HCT116 (cell line): ENCODE results near the gene BMPER. TPM values are rescaled to one million over a fixed set of nuclear protein-coding genes. Genes with fewer than 3 reads are reported as not detected.

Source experiments
- ATAC-seq: fragments of 200-7000 bp; cut with Tn5 transposase; 2 replicates; pipeline ENCODE4 v1.9.1; 2020; ENCODE audit warnings: mild to moderate bottlenecking, moderate library complexity
- BruUV-seq: library from RNA; stranded (reverse); fragments of 400-500 nt; replicated peaks from 2 replicates; lab custom pipeline; 2021; lab: Mats Ljungman, UMichigan
- CTCF ChIA-PET: fragments of 300-600 bp; sonication (Branson Sonifier 250); formaldehyde crosslinking; loops from one replicate; lab custom pipeline; 2021; ENCODE audit warnings: antibody characterized with exemption; lab: Charles Lee
- POLR2A ChIA-PET: fragments of 300-600, 350-600 bp; sonication (Branson Sonifier 250); formaldehyde crosslinking; loops from one replicate; lab custom pipeline; 2021; ENCODE audit warnings: antibody characterized with exemption; lab: Charles Lee
- RAD21 ChIA-PET, 2 experiments: fragments of 300-600 bp; sonication (Branson Sonifier 250); formaldehyde crosslinking; loops; one replicate each; lab custom pipeline; 2023; ENCODE audit warnings: low total read pairs in 2 of 2; ENCODE audit not compliant: uncharacterized antibody in 2 of 2, unreplicated experiment in 2 of 2, low non-redundant PET in 1 of 2; lab: Charles Lee
- DNase-seq: peaks from one replicate; pipeline ENCODE4 v3.0.0-alpha.2; 2010; ENCODE audit warnings: low read depth, low spot score
- H2AFZ ChIP-seq: fragments of 200-600 bp; shearing (Covaris generic), sonication (generic); 2 replicates; pipeline ENCODE4 v1.6.1; 2017; ENCODE audit warnings: low read depth, mixed run types, mixed read lengths, antibody characterized with exemption, low read length; ENCODE audit not compliant: poor library complexity, severe bottlenecking
- H3K27ac ChIP-seq: 2 replicates; pipeline ENCODE4 v1.5.1; 2012; ENCODE audit warnings: low read depth, low read length
- H3K27me3 ChIP-seq: fragments of 200-600 bp; sonication (generic); 2 replicates; pipeline ENCODE4 v1.6.1; 2016; ENCODE audit warnings: mixed run types, low read length, mixed read lengths; ENCODE audit not compliant: insufficient read depth
- H3K36me3 ChIP-seq, 2 experiments: fragments of 200-500 bp in 1 of 2; fragments of 200-600 bp in 1 of 2; sonication (Bioruptor generic) in 1 of 2; sonication (generic) in 1 of 2; 2 replicates each; pipeline versions ENCODE4 v1.5.1 to v1.6.1; 2014 to 2016; ENCODE audit warnings: low read length in 2 of 2, inconsistent platforms in 1 of 2, mixed read lengths in 1 of 2, mixed run types in 1 of 2; ENCODE audit not compliant: insufficient read depth in 2 of 2, control insufficient read depth in 1 of 2
- H3K4me1 ChIP-seq, 2 experiments: fragments of 200-600 bp in 1 of 2; sonication (generic) in 1 of 2; 2 replicates each; pipeline versions ENCODE4 v1.5.1 to v1.6.1; 2012 to 2017; ENCODE audit warnings: low read length in 2 of 2, inconsistent platforms in 1 of 2, mild to moderate bottlenecking in 1 of 2, mixed read lengths in 1 of 2, mixed run types in 1 of 2, moderate library complexity in 1 of 2; ENCODE audit not compliant: insufficient read depth in 2 of 2, control insufficient read depth in 1 of 2
- H3K4me2 ChIP-seq: fragments of 200-600 bp; sonication (generic); 2 replicates; pipeline ENCODE4 v1.6.1; 2017; ENCODE audit warnings: mixed run types, low read length, mixed read lengths
- H3K4me3 ChIP-seq, 2 experiments: fragments of 200-600 bp in 1 of 2; sonication (generic) in 1 of 2; replicated peaks in 1 of 2; 2 replicates each; pipeline ENCODE4 v1.5.1; 2011 to 2016; ENCODE audit warnings: low read length in 2 of 2, control low read depth in 1 of 2, low read depth in 1 of 2, mild to moderate bottlenecking in 1 of 2, mixed read lengths in 1 of 2, mixed run types in 1 of 2
- H3K79me2 ChIP-seq: fragments of 200-600 bp; sonication (generic); 2 replicates; pipeline ENCODE4 v1.6.1; 2017; ENCODE audit warnings: mild to moderate bottlenecking, mixed run types, low read length, moderate library complexity, mixed read lengths; ENCODE audit not compliant: insufficient read depth
- H3K9ac ChIP-seq: fragments of 200-600 bp; sonication (generic); 2 replicates; pipeline ENCODE4 v1.6.1; 2016; ENCODE audit warnings: low read length, mixed read lengths
- H3K9me2 ChIP-seq: fragments of 200-600 bp; sonication (generic), shearing (Covaris generic); 2 replicates; pipeline ENCODE4 v1.6.1; 2017; ENCODE audit warnings: mixed run types, mild to moderate bottlenecking, moderate library complexity; ENCODE audit not compliant: insufficient read depth
- H3K9me3 ChIP-seq, 2 experiments: fragments of 200-500 bp in 1 of 2; fragments of 200-600 bp in 1 of 2; sonication (Bioruptor generic) in 1 of 2; sonication (generic) in 1 of 2; 2 replicates each; pipeline ENCODE4 v1.6.1; 2014 to 2017; ENCODE audit warnings: low read length in 2 of 2, mixed read lengths in 2 of 2, inconsistent platforms in 1 of 2, low read depth in 1 of 2, mild to moderate bottlenecking in 1 of 2, mixed run types in 1 of 2, moderate library complexity in 1 of 2; ENCODE audit not compliant: control insufficient read depth in 1 of 2, insufficient read depth in 1 of 2
- H4K20me1 ChIP-seq: fragments of 200-600 bp; sonication (generic), shearing (Covaris generic); 2 replicates; pipeline ENCODE4 v1.6.1; 2017; ENCODE audit warnings: mixed run types, mild to moderate bottlenecking, moderate library complexity; ENCODE audit not compliant: insufficient read depth
- CBX3 ChIP-seq: IDR thresholded peaks from 2 replicates; pipeline ENCODE4 v1.6.1; 2012; ENCODE audit warnings: low read depth
- CEBPB ChIP-seq: IDR thresholded peaks from 2 replicates; pipeline ENCODE4 v1.6.1; 2012; ENCODE audit warnings: low read depth
- EGR1 ChIP-seq: IDR thresholded peaks from 2 replicates; pipeline ENCODE4 v1.6.1; 2012; ENCODE audit warnings: low read depth
- ELF1 ChIP-seq: IDR thresholded peaks from 2 replicates; pipeline ENCODE4 v1.6.1; 2012; ENCODE audit warnings: low read depth, borderline replicate concordance
- EZH2phosphoT487 ChIP-seq: fragments of 200-600 bp; IDR thresholded peaks from 2 replicates; pipeline ENCODE4 v1.6.1; 2018; ENCODE audit warnings: antibody characterized with exemption, borderline replicate concordance
- FOSL1 ChIP-seq: IDR thresholded peaks from 2 replicates; pipeline ENCODE4 v1.6.1; 2012; ENCODE audit warnings: low read depth
- JUND ChIP-seq: IDR thresholded peaks from 2 replicates; pipeline ENCODE4 v1.6.1; 2012
- SIN3A ChIP-seq: IDR thresholded peaks from 2 replicates; pipeline ENCODE4 v1.6.1; 2012; ENCODE audit warnings: low read depth
- SP1 ChIP-seq: IDR thresholded peaks from 2 replicates; pipeline ENCODE4 v1.6.1; 2012; ENCODE audit warnings: low read depth
- TCF7L2 ChIP-seq: IDR thresholded peaks from 2 replicates; pipeline ENCODE4 v1.7.0; 2011; ENCODE audit warnings: borderline replicate concordance, inconsistent platforms; ENCODE audit not compliant: insufficient read depth, insufficient read length; ENCODE audit errors: extremely low read depth
- YY1 ChIP-seq: IDR thresholded peaks from 2 replicates; pipeline ENCODE4 v1.6.1; 2011; ENCODE audit warnings: low read length, low read depth, moderate library complexity, mild to moderate bottlenecking; ENCODE audit not compliant: insufficient replicate concordance; ENCODE audit errors: extremely low read depth
- ZNF274 ChIP-seq: fragments of 200-500 bp; sonication (Bioruptor generic); IDR thresholded peaks from 2 replicates; pipeline ENCODE4 v1.6.1; 2014; ENCODE audit warnings: mild to moderate bottlenecking, low read depth, low read length, inconsistent platforms
- intact Hi-C: fragments of 100-400 bp; cut with micrococcal nuclease; formaldehyde crosslinking; loops from 2 replicates; pipeline ENCODE4 v1.10.0; 2022
- total RNA-seq: library from RNA; stranded (reverse); gene quantifications from one replicate; pipeline ENCODE4 v1.2.1, GENCODE V29; 2021; ENCODE audit not compliant: unreplicated experiment
- TF ChIP-seq, protein P1 (sequence below): IDR thresholded peaks from 2 replicates; pipeline ENCODE4 v1.6.1; 2012
- TF ChIP-seq, protein P2 (sequence below): IDR thresholded peaks from 2 replicates; pipeline ENCODE4 v1.6.1; 2012; ENCODE audit warnings: low read depth
- TF ChIP-seq, protein P3 (sequence below): IDR thresholded peaks from 2 replicates; pipeline ENCODE4 v1.6.1; 2012

Gene BMPER
- total RNA-seq, 1 experiment from 2014 or later, result not detected

- DNase-seq (no peak), ATAC-seq (no peak)
- Histone ChIP-seq H3K9me2 (no peaks in the 10 kb centered on the region), H3K9ac (no peak overlapping the region), H3K9me3 (no peaks in the 10 kb centered on the region), H3K4me2 (no peak overlapping the region), H3K27me3 (peaks cover 10% of the 10 kb centered on the region; the same call in 1 of the 2 replicates), H2AFZ (no peak overlapping the region), H3K4me1 (peaks cover 0 to 7% of the 10 kb centered on the region in 2 experiments; a peak in 1 of 4 replicates), H3K4me3 (no peak overlapping the region), H3K27ac (no peak overlapping the region), H4K20me1 (no peaks in the 10 kb centered on the region), H3K79me2 (no peaks in the 10 kb centered on the region), H3K36me3 (no peaks in the 10 kb centered on the region)
- RAD21 ChIA-PET, result no interaction called here
- intact Hi-C loops, result no loop called here
- POLR2A ChIA-PET, result no interaction called here
- CTCF ChIA-PET, result interaction anchor here (1.1 kb wide), 1 partner anchor 9 kb away, joined by 3 read pairs; no protein-coding TSS in a partner anchor
- TF ChIP-seq CEBPB (no peak), JUND (no peak), YY1 (no peak)
- no TSS peak for BruUV-seq
These were observed 4.8 kb upstream of the BMPER start for GRCh38 chr7:33900501-33900900.

GRCh38 chr7:33901199-33901598 is 4.1 kb upstream of the BMPER start:
- no peak for DNase-seq

More at GRCh38 chr7:33901199-33901598, 4.1 kb upstream of the BMPER start:
- CTCF ChIA-PET, result no interaction called here
- no TSS peak for BruUV-seq
- no peak overlapping the region for H3K4me3 ChIP-seq
- TF ChIP-seq SP1 (no peak), CEBPB (no peak), ZNF274 (no peak), ELF1 (no peak), CBX3 (no peak), FOSL1 (no peak), EGR1 (no peak), SIN3A (no peak), EZH2phosphoT487 (no peak), YY1 (no peak), TCF7L2 (no peak)
- TF ChIP-seq, protein P1, sequence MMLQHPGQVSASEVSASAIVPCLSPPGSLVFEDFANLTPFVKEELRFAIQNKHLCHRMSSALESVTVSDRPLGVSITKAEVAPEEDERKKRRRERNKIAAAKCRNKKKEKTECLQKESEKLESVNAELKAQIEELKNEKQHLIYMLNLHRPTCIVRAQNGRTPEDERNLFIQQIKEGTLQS, result no peak
- TF ChIP-seq, protein P2, sequence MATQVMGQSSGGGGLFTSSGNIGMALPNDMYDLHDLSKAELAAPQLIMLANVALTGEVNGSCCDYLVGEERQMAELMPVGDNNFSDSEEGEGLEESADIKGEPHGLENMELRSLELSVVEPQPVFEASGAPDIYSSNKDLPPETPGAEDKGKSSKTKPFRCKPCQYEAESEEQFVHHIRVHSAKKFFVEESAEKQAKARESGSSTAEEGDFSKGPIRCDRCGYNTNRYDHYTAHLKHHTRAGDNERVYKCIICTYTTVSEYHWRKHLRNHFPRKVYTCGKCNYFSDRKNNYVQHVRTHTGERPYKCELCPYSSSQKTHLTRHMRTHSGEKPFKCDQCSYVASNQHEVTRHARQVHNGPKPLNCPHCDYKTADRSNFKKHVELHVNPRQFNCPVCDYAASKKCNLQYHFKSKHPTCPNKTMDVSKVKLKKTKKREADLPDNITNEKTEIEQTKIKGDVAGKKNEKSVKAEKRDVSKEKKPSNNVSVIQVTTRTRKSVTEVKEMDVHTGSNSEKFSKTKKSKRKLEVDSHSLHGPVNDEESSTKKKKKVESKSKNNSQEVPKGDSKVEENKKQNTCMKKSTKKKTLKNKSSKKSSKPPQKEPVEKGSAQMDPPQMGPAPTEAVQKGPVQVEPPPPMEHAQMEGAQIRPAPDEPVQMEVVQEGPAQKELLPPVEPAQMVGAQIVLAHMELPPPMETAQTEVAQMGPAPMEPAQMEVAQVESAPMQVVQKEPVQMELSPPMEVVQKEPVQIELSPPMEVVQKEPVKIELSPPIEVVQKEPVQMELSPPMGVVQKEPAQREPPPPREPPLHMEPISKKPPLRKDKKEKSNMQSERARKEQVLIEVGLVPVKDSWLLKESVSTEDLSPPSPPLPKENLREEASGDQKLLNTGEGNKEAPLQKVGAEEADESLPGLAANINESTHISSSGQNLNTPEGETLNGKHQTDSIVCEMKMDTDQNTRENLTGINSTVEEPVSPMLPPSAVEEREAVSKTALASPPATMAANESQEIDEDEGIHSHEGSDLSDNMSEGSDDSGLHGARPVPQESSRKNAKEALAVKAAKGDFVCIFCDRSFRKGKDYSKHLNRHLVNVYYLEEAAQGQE, result no peak
- TF ChIP-seq, protein P3, sequence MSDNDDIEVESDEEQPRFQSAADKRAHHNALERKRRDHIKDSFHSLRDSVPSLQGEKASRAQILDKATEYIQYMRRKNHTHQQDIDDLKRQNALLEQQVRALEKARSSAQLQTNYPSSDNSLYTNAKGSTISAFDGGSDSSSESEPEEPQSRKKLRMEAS, result no peak
- TF ChIP-seq, all 23 proteins: peak for 0
- Histone ChIP-seq H3K36me3 (no peaks in the 10 kb centered on the region), H3K4me2 (no peak overlapping the region), H4K20me1 (no peaks in the 10 kb centered on the region), H3K27ac (no peak overlapping the region), H3K9ac (no peak overlapping the region), H3K27me3 (peaks cover 10% of the 10 kb centered on the region; the same call in 1 of the 2 replicates), H3K9me3 (no peaks in the 10 kb centered on the region), H2AFZ (no peak overlapping the region), H3K79me2 (no peaks in the 10 kb centered on the region), H3K4me1 (peaks cover 0 to 7% of the 10 kb centered on the region in 2 experiments; a peak in 1 of 4 replicates), H3K9me2 (no peaks in the 10 kb centered on the region)
- intact Hi-C loops, result no loop called here
- no peak for ATAC-seq
- RAD21 ChIA-PET, result no interaction called here
- POLR2A ChIA-PET, result no interaction called here
